Mesothelial cell of epicardium (in vitro differentiated cells): ENCODE measurements around the gene DOCK8. TPM values are rescaled to one million over a fixed set of nuclear protein-coding genes. Genes with fewer than 3 reads are reported as not detected.

Experiments
- DNase-seq, 2 experiments: peaks; one replicate each; pipeline ENCODE4 v3.0.0; 2021; ENCODE audit warnings: low spot score in 2 of 2; ENCODE audit not compliant: unreplicated experiment in 2 of 2
- H3K27ac Mint-ChIP-seq: 2 replicates; pipeline ENCODE4 v1.8.0; 2021; ENCODE audit warnings: mixed read lengths
- H3K27me3 Mint-ChIP-seq: 2 replicates; pipeline ENCODE4 v1.8.0; 2021; ENCODE audit warnings: low read depth, mixed read lengths
- H3K36me3 Mint-ChIP-seq: 2 replicates; pipeline ENCODE4 v1.8.0; 2021; ENCODE audit warnings: mixed read lengths
- H3K4me1 Mint-ChIP-seq: 2 replicates; pipeline ENCODE4 v1.8.0; 2021; ENCODE audit warnings: mixed read lengths
- H3K4me3 Mint-ChIP-seq: 2 replicates; pipeline ENCODE4 v1.8.0; 2021; ENCODE audit warnings: mild to moderate bottlenecking, moderate library complexity, mixed read lengths
- H3K9me3 Mint-ChIP-seq: 2 replicates; pipeline ENCODE4 v1.8.0; 2021; ENCODE audit warnings: mixed read lengths
- total RNA-seq: library from RNA; stranded (reverse); gene quantifications from 3 replicates; pipeline ENCODE4 v1.2.1, GENCODE V29; 2021
- TF ChIP-seq, protein P1 (sequence below): fragments of 200-600 bp; sonication (generic); IDR thresholded peaks from one replicate; pipeline ENCODE4 v1.5.0; 2021; ENCODE audit warnings: antibody characterized with exemption; ENCODE audit not compliant: unreplicated experiment

DOCK8 gene
- total RNA-seq, 1 donor from 2014 or later, result 8.9 TPM

DNA sequence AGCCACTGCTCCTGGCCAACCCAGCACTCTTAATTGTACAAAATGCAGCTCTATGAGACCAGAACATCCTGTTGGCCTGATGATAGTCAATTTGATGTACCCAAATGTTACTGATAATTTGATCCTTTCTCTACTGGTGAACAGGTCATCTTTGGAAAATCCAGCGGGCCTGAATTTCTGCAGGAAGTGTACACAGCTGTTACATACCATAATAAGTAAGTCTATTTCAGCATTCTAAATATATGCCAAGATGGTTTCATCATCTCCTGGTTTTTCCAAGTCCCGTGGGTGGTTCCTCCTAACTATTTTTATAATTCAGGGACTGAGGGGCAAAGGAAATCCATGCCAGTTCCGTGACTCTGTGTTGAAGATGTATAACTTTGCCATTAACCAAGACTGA, 155.4 kb downstream of the DOCK8 start:
- TF ChIP-seq, protein P1, sequence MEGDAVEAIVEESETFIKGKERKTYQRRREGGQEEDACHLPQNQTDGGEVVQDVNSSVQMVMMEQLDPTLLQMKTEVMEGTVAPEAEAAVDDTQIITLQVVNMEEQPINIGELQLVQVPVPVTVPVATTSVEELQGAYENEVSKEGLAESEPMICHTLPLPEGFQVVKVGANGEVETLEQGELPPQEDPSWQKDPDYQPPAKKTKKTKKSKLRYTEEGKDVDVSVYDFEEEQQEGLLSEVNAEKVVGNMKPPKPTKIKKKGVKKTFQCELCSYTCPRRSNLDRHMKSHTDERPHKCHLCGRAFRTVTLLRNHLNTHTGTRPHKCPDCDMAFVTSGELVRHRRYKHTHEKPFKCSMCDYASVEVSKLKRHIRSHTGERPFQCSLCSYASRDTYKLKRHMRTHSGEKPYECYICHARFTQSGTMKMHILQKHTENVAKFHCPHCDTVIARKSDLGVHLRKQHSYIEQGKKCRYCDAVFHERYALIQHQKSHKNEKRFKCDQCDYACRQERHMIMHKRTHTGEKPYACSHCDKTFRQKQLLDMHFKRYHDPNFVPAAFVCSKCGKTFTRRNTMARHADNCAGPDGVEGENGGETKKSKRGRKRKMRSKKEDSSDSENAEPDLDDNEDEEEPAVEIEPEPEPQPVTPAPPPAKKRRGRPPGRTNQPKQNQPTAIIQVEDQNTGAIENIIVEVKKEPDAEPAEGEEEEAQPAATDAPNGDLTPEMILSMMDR, result no peak
- DNase-seq, result no peak
- Mint-ChIP-seq H3K4me3 (no peak overlapping the region), H3K27ac (no peak overlapping the region), H3K27me3 (no peaks in the 10 kb centered on the region), H3K36me3 (no peaks in the 10 kb centered on the region), H3K9me3 (no peaks in the 10 kb centered on the region), H3K4me1 (peaks cover 41% of the 10 kb centered on the region)

DNA sequence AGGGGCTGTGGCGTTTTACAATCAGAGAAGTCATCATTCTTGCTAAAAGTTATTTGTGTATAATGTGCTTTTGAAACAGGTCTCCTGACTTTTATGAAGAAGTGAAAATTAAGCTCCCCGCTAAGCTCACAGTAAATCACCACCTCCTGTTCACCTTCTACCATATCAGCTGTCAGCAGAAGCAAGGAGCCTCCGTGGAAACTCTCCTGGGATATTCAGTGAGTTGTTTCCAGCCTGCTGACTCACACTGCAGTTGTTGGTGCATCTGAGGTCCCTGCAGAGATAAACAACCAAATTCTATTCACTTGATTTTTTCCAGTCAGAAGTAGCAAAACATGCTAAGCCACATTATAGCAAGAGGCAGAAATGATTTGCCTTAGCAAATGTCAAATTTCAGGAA, 156.7 kb downstream of the DOCK8 start:
- no peaks in the 10 kb centered on the region for H3K27me3 Mint-ChIP-seq
- no peak overlapping the region for H3K4me3 Mint-ChIP-seq
- H3K9me3 Mint-ChIP-seq, result no peaks in the 10 kb centered on the region
- peaks cover 36% of the 10 kb centered on the region for H3K4me1 Mint-ChIP-seq
- no peak overlapping the region for H3K27ac Mint-ChIP-seq
- TF ChIP-seq, protein P1, result no peak
- no peak for DNase-seq
- no peaks in the 10 kb centered on the region for H3K36me3 Mint-ChIP-seq

DNA sequence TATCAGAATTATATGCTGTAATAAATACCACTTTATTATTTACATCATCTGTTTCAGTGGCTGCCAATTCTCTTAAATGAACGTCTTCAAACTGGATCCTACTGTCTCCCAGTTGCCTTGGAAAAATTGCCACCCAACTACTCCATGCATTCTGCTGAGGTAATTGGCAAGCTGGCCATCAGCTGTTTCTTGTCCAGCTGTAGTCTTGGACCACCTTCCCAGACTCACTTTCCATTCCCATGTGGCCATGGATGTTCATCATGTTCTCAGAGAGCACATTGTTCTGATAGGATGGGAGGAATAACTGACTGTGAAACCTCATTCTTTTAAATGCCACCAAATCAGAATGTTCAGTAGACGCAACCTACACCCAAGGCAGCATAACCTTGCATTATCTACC, 157.5 kb downstream of the DOCK8 start:
- no peaks in the 10 kb centered on the region for H3K36me3 Mint-ChIP-seq

DNA sequence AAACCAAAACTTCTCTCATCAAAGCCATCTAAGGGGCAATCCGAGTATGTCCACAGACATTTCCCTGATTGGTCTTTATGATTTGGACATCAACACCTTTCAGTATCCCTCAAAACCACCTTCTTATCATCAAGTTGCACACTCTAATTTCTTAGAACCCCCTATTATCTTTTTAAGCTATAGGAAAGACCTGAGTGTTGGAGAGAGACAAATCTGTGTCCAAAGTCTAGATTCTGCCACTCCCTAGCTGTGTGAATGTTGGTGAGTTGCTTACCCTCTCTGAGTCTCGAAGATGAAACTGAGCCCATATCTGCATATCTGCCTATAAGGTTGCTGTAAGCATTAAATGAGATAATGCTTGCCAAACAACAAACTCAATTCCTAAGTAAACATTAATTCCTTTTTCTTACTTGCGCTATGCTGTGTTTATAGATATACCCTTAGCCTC, 159.1 kb downstream of the DOCK8 start:
- no peaks in the 10 kb centered on the region for H3K36me3 Mint-ChIP-seq
- DNase-seq, result no peak
- no peak overlapping the region for H3K4me3 Mint-ChIP-seq
- TF ChIP-seq, protein P1, result no peak
- H3K4me1 Mint-ChIP-seq, result peaks cover 22% of the 10 kb centered on the region
- H3K9me3 Mint-ChIP-seq, result no peaks in the 10 kb centered on the region
- H3K27me3 Mint-ChIP-seq, result peaks cover under 1% of the 10 kb centered on the region
- no peak overlapping the region for H3K27ac Mint-ChIP-seq

More for the DNA sequence above, 157.5 kb downstream of the DOCK8 start:
- Mint-ChIP-seq H3K9me3 (no peaks in the 10 kb centered on the region), H3K4me3 (no peak overlapping the region), H3K27me3 (no peaks in the 10 kb centered on the region), H3K27ac (no peak overlapping the region), H3K4me1 (peaks cover 30% of the 10 kb centered on the region)
- no peak for DNase-seq
- TF ChIP-seq, protein P1, result no peak

DNA sequence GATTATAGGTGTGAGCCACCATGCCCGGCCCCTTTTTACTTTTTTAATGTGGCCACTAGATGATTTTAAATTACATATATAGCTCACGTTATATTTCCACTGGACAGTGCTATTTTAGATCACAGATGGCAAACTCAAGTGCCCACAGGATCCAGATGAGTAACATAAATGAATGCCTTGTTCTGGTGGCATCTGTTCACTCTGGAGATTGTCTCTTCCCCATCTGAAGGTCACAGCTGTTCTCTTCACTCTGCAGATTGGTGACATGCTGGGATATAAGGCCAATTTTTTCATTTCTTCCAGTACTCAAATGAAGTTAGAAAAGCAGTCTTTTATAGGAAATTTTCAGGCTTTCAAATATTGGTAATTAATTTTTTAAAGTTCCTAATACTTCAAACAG, 160.1 kb downstream of the DOCK8 start:
- Mint-ChIP-seq H3K4me1 (peaks cover 22% of the 10 kb centered on the region), H3K9me3 (no peaks in the 10 kb centered on the region), H3K4me3 (no peak overlapping the region), H3K27ac (no peak overlapping the region), H3K36me3 (no peaks in the 10 kb centered on the region), H3K27me3 (peaks cover 3% of the 10 kb centered on the region)
- DNase-seq, result no peak
- TF ChIP-seq, protein P1, result no peak

DNA sequence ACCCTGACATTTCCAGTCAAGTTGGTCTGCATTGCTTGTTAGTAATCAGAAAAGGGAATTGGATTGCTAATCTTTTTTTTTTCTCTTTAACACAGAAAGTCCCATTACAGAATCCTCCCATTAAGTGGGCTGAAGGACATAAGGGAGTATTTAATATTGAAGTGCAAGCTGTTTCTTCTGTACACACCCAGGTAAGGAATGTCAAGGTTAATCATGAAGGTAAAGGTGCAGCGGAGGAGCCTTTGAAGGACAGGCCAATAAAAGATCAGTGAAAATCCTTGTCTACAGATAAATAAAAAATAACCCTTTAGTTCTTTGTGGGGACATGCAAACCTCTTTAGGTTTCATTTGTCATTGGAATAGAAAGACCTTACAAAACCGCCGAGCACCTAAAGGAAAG, 161.4 kb downstream of the DOCK8 start:
- H3K27ac Mint-ChIP-seq, result no peak overlapping the region
- TF ChIP-seq, protein P1, result no peak
- DNase-seq, result no peak
- peaks cover 19% of the 10 kb centered on the region for H3K4me1 Mint-ChIP-seq
- H3K36me3 Mint-ChIP-seq, result no peaks in the 10 kb centered on the region
- no peaks in the 10 kb centered on the region for H3K9me3 Mint-ChIP-seq
- peaks cover 4% of the 10 kb centered on the region for H3K27me3 Mint-ChIP-seq
- no peak overlapping the region for H3K4me3 Mint-ChIP-seq
